CD14-positive monocyte (primary cell): ENCODE data around the gene RTL10. TPM values are rescaled to one million over a fixed set of nuclear protein-coding genes. Genes with fewer than 3 reads are reported as not detected.
A peak's percentile ranks its signal among the peaks of the same experiment; 100 is the strongest.

Experiments
- DNase-seq, 3 donors: peaks; one replicate each; pipeline ENCODE4 v3.0.0-alpha.2; 2011 to 2022
- H2AFZ ChIP-seq: 2 replicates; pipeline ENCODE4 v1.6.0; 2012; ENCODE audit warnings: mild to moderate bottlenecking, low read depth, low read length, inconsistent platforms; ENCODE audit not compliant: insufficient read depth, poor library complexity, severe bottlenecking
- H3K27ac ChIP-seq, 2 donors: 1 replicate in 1 of 2; 2 replicates in 1 of 2; pipeline ENCODE4 v1.5.1; 2012 to 2013; ENCODE audit warnings: low read length in 2 of 2, control low read depth in 1 of 2, inconsistent platforms in 1 of 2, low read depth in 1 of 2, mild to moderate bottlenecking in 1 of 2
- H3K27me3 ChIP-seq, 2 donors: one replicate each; pipeline versions ENCODE4 v1.6.0 to v1.6.1; 2011 to 2013; ENCODE audit warnings: low read length in 2 of 2; ENCODE audit not compliant: control insufficient read depth in 2 of 2, insufficient read depth in 2 of 2
- H3K36me3 ChIP-seq, 2 donors: replicated peaks in 1 of 2; 1 replicate in 1 of 2; 2 replicates in 1 of 2; pipeline versions ENCODE4 v1.5.1 to v1.6.1; 2012 to 2013; ENCODE audit warnings: low read length in 2 of 2, control low read depth in 1 of 2, inconsistent platforms in 1 of 2, mild to moderate bottlenecking in 1 of 2; ENCODE audit not compliant: insufficient read depth in 2 of 2, control insufficient read depth in 1 of 2
- H3K4me1 ChIP-seq, 2 donors: 1 replicate in 1 of 2; 2 replicates in 1 of 2; pipeline versions ENCODE4 v1.5.1 to v1.6.1; 2012 to 2013; ENCODE audit warnings: low read length in 2 of 2, control low read depth in 1 of 2, inconsistent platforms in 1 of 2, mild to moderate bottlenecking in 1 of 2, moderate library complexity in 1 of 2; ENCODE audit not compliant: insufficient read depth in 2 of 2, control insufficient read depth in 1 of 2
- H3K4me2 ChIP-seq: replicated peaks from 2 replicates; pipeline ENCODE3; 2012; ENCODE audit warnings: low read length, moderate library complexity, mild to moderate bottlenecking; ENCODE audit not compliant: poor library complexity, severe bottlenecking; ENCODE audit errors: extremely low read depth
- H3K4me3 ChIP-seq, 3 experiments: fragments of 200-600 bp in 1 of 3; sonication (generic) in 1 of 3; replicated peaks in 1 of 3; 1 replicate in 2 of 3; 2 replicates in 1 of 3; pipeline ENCODE4 v1.5.1; 2011 to 2013; ENCODE audit warnings: low read length in 3 of 3, mild to moderate bottlenecking in 3 of 3, control low read depth in 2 of 3, low read depth in 2 of 3, inconsistent platforms in 1 of 3, moderate library complexity in 1 of 3
- H3K79me2 ChIP-seq: 2 replicates; pipeline ENCODE4 v1.6.0; 2012; ENCODE audit warnings: mild to moderate bottlenecking, control low read depth, inconsistent platforms, low read length, moderate library complexity; ENCODE audit not compliant: insufficient read depth
- H3K9ac ChIP-seq: 2 replicates; pipeline ENCODE4 v1.6.0; 2017; ENCODE audit warnings: low read length, mild to moderate bottlenecking; ENCODE audit not compliant: insufficient read depth, poor library complexity, severe bottlenecking
- H3K9me3 ChIP-seq, 2 donors: replicated peaks in 1 of 2; 1 replicate in 1 of 2; 2 replicates in 1 of 2; pipeline versions ENCODE4 v1.5.1 to v1.6.1; 2012 to 2013; ENCODE audit warnings: low read length in 2 of 2, control low read depth in 1 of 2; ENCODE audit not compliant: control insufficient read depth in 1 of 2, insufficient read depth in 1 of 2
- H4K20me1 ChIP-seq: 2 replicates; pipeline ENCODE4 v1.6.0; 2012; ENCODE audit warnings: mild to moderate bottlenecking, low read length, control low read depth, moderate library complexity; ENCODE audit not compliant: insufficient read depth
- H3K27ac Mint-ChIP-seq, 7 donors: one replicate each; pipeline ENCODE4 v1.8.0; 2020; ENCODE audit warnings: mild to moderate bottlenecking in 7 of 7, mixed read lengths in 7 of 7, moderate library complexity in 6 of 7, inconsistent platforms in 2 of 7
- H3K27me3 Mint-ChIP-seq, 3 donors: one replicate each; pipeline ENCODE4 v1.8.0; 2021 to 2022; ENCODE audit warnings: low read depth in 3 of 3, mild to moderate bottlenecking in 3 of 3, mixed read lengths in 3 of 3, moderate library complexity in 3 of 3, inconsistent platforms in 1 of 3
- H3K36me3 Mint-ChIP-seq, 2 donors: one replicate each; pipeline ENCODE4 v1.8.0; 2020; ENCODE audit warnings: mixed read lengths in 2 of 2, inconsistent platforms in 1 of 2, mild to moderate bottlenecking in 1 of 2
- H3K4me1 Mint-ChIP-seq: one replicate; pipeline ENCODE4 v1.8.0; 2020; ENCODE audit warnings: mild to moderate bottlenecking, mixed read lengths
- H3K4me3 Mint-ChIP-seq, 2 donors: one replicate each; pipeline ENCODE4 v1.8.0; 2020; ENCODE audit warnings: mild to moderate bottlenecking in 2 of 2, mixed read lengths in 2 of 2, moderate library complexity in 1 of 2
- H3K9me3 Mint-ChIP-seq, 7 donors: one replicate each; pipeline ENCODE4 v1.8.0; 2020 to 2022; ENCODE audit warnings: mixed read lengths in 7 of 7, mild to moderate bottlenecking in 6 of 7, moderate library complexity in 6 of 7, inconsistent platforms in 2 of 7
- WGBS: methylation state at CpG from one replicate; pipeline ENCODE4 v1.1.5; 2013; ENCODE audit warnings: missing lambda C conversion rate; ENCODE audit not compliant: insufficient coverage; 5-methylcytosine and 5-hydroxymethylcytosine counted together
- intact Hi-C, 2 donors: fragments of 100-400 bp; cut with micrococcal nuclease; formaldehyde crosslinking; loops; one replicate each; pipeline versions ENCODE4 v1.15.0 to v1.15.1; 2023
- polyA plus RNA-seq, 3 donors: library from polyadenylated mRNA; depleted of rRNA in 1 of 3; unstranded in 2 of 3; stranded (reverse) in 1 of 3; fragments of 300-500 nt in 2 of 3; fragments of >200 nt in 1 of 3; fragmentation: Illumina TruSeq in 2 of 3; gene quantifications; 1 replicate in 2 of 3; 2 replicates in 1 of 3; pipeline ENCODE4 v1.2.3, GENCODE V29; 2012 to 2021
- TF ChIP-seq, protein P1 (sequence below): fragments of 200-600 bp; IDR thresholded peaks from one replicate; pipeline ENCODE4 v1.8.0; 2022; ENCODE audit warnings: antibody characterized with exemption, mild to moderate bottlenecking

Gene RTL10
- polyA plus RNA-seq, 3 donors: 1.4 to 6.5 (median 1.5) TPM

- peaks cover 0 to 3% of the 10 kb centered on the region in 2 donors for H3K36me3 ChIP-seq
- H3K4me1 ChIP-seq: no peaks in the 10 kb centered on the region
- H3K27me3 Mint-ChIP-seq: peaks cover 0 to 2% (median 0%) of the 10 kb centered on the region in 3 donors
- no peak overlapping the region for H3K4me3 ChIP-seq
- no peak overlapping the region for H3K4me2 ChIP-seq
- no peaks in the 10 kb centered on the region for H3K79me2 ChIP-seq
- no peak overlapping the region for H2AFZ ChIP-seq
- H3K9ac ChIP-seq: no peak overlapping the region
- no peak overlapping the region for H3K4me3 Mint-ChIP-seq
- H4K20me1 ChIP-seq: no peaks in the 10 kb centered on the region
- intact Hi-C loops: no loop called here
- no peak overlapping the region for H3K27ac Mint-ChIP-seq
- no peaks in the 10 kb centered on the region for H3K9me3 Mint-ChIP-seq
- H3K27ac ChIP-seq: no peak overlapping the region
- peaks cover 3% of the 10 kb centered on the region for H3K4me1 Mint-ChIP-seq
- no peak for DNase-seq
- no peaks in the 10 kb centered on the region for H3K27me3 ChIP-seq
- H3K9me3 ChIP-seq: no peaks in the 10 kb centered on the region
- 95% methylated on average over 19 of the region's 23 CpGs for WGBS
- TF ChIP-seq, protein P1, sequence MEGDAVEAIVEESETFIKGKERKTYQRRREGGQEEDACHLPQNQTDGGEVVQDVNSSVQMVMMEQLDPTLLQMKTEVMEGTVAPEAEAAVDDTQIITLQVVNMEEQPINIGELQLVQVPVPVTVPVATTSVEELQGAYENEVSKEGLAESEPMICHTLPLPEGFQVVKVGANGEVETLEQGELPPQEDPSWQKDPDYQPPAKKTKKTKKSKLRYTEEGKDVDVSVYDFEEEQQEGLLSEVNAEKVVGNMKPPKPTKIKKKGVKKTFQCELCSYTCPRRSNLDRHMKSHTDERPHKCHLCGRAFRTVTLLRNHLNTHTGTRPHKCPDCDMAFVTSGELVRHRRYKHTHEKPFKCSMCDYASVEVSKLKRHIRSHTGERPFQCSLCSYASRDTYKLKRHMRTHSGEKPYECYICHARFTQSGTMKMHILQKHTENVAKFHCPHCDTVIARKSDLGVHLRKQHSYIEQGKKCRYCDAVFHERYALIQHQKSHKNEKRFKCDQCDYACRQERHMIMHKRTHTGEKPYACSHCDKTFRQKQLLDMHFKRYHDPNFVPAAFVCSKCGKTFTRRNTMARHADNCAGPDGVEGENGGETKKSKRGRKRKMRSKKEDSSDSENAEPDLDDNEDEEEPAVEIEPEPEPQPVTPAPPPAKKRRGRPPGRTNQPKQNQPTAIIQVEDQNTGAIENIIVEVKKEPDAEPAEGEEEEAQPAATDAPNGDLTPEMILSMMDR: no peak
- H3K36me3 Mint-ChIP-seq: peaks cover 0 to 1% of the 10 kb centered on the region in 2 donors
These were observed 14.2 kb upstream of the RTL10 start for GRCh38 chr22:19868773-19869471.

DNA sequence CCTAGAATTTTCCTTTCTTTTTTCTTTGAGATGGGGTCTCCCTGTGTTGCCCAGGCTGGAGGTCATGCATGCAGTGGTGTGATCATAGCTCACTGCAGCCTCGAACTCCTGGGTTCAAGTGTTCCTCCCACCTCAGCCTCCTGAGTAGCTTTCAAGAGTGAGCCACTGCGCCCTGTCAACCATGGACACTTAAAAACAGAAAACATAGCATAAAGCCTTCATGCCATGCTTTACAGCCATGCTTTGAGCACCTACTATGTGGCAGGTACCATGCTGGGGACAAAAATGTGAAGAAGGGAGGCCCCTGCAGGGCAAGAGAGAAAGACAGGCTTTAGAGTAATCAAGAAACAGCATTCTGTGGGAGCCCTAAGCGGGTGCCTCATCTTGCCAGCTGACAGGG, 13.7 kb upstream of the RTL10 start:
- no peaks in the 10 kb centered on the region for H3K9me3 ChIP-seq
- no peaks in the 10 kb centered on the region for H3K4me1 ChIP-seq
- H3K79me2 ChIP-seq: no peaks in the 10 kb centered on the region
- TF ChIP-seq, protein P1: no peak
- Mint-ChIP-seq H3K27me3 (peaks cover 0 to 2% (median 0%) of the 10 kb centered on the region in 3 donors), H3K4me3 (no peak overlapping the region), H3K36me3 (no peaks in the 10 kb centered on the region), H3K27ac (peak overlapping the region in 1 of 7 donors; percentile 54), H3K9me3 (no peaks in the 10 kb centered on the region), H3K4me1 (peaks cover 3% of the 10 kb centered on the region)
- H3K4me2 ChIP-seq: no peak overlapping the region
- no peaks in the 10 kb centered on the region for H3K27me3 ChIP-seq
- H4K20me1 ChIP-seq: no peaks in the 10 kb centered on the region
- no peak overlapping the region for H3K4me3 ChIP-seq
- DNase-seq: no peak
- H2AFZ ChIP-seq: no peak overlapping the region
- H3K27ac ChIP-seq: no peak overlapping the region
- intact Hi-C loops: no loop called here
- H3K9ac ChIP-seq: no peak overlapping the region
- H3K36me3 ChIP-seq: no peaks in the 10 kb centered on the region
- WGBS: 87% methylated on average over 2 of the region's 3 CpGs
